IMR-90 (cell line): ENCODE results near the gene NTSR1.

ENCODE experiments used
- CEBPB ChIP-seq: IDR thresholded peaks from 2 replicates; pipeline ENCODE4 v1.6.1; 2012; ENCODE audit warnings: low read depth, low read length, improper control_type of control experiment
- CTCF ChIP-seq: conservative IDR thresholded peaks from 2 replicates; pipeline ENCODE4 v1.5.1; 2012; ENCODE audit warnings: mild to moderate bottlenecking, low read depth, low read length, improper control_type of control experiment
- FOS ChIP-seq: fragments of 150-350 bp; IDR thresholded peaks from 2 replicates; pipeline ENCODE4 v1.6.1; 2016; ENCODE audit warnings: low read depth, low read length
- MXI1 ChIP-seq: IDR thresholded peaks from 2 replicates; pipeline ENCODE4 v1.6.1; 2012; ENCODE audit warnings: low read depth, mild to moderate bottlenecking, low read length, moderate library complexity, borderline replicate concordance
- RAD21 ChIP-seq: IDR thresholded peaks from 2 replicates; pipeline ENCODE4 v1.6.1; 2012; ENCODE audit warnings: low read length, improper control_type of control experiment

GRCh38 chr20:62801284-62802010, 92.8 kb downstream of the NTSR1 start:
- TF ChIP-seq CTCF: no peak
- no peak for TF ChIP-seq FOS
- TF ChIP-seq MXI1: no peak
- no peak for TF ChIP-seq CEBPB
- no peak for TF ChIP-seq RAD21
